HG03354 (cell line): Measurements from ENCODE around the gene NCK1.

Source experiments
- ATAC-seq: cut with Tn5 transposase; IDR thresholded peaks from one replicate; pipeline ENCODE4 v1.9.1; 2021; ENCODE audit warnings: mild to moderate bottlenecking; ENCODE audit not compliant: unreplicated experiment, poor library complexity, severe bottlenecking

The NCK1 gene

DNA sequence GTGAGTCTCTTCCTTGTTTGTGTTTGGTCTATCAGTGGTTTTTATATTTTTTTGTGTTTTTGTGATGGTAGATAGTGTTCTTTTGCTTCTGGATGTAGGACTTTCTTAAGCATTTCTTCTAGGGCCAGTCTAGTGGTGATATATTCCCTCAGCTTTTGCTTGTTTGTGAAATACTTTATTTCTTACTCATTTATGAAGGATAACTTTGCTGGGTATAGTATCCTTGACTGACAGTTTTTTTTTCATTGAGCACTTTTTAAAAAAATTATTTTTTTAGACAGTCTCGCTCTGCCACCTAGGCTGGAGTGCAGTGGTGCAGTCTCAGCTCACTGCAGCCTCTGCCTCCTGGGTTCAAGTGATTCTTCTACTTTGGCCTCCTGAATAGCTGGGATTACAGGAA is 41.9 kb downstream of the NCK1 start:
- ATAC-seq, result no peak

DNA sequence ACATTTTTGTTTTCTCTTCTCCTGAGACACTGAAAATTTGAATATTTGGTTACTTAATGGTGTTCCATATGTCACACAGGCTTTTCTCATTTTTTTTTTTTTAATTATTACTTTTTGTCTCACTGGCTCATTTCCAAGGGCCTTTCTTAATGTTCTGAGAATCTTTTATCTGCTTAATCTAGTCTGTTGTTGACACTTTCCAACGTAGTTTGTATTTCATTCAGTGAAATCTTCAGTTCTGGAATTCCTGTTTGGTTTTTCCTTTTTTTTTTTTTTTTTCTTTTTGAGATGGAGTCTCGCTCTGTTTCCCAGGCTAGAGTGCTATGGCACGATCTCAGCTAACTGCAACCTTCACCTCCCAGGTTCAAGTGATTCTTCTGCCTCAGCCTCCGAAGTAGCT is 42.7 kb downstream of the NCK1 start:
- no peak for ATAC-seq

DNA sequence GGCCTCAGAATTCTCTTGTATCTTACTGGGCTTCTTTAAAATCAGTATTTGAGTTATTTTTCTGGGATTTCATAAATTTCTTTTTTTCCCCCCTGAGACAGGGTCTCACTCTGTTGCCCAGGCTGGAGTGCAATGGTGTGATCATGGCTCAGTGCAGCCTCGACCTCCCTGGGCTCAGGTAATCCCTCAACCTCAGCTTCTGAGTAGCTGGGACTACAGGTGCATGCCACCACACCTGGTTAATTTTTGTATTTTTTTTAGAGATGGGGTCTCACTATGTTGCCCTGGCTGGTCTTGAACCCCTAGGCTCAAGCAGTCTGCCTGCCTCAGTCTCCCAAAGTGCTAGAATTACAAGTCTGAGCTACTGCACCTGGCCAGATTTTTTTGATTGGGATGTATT is 43.5 kb downstream of the NCK1 start:
- no peak for ATAC-seq

DNA sequence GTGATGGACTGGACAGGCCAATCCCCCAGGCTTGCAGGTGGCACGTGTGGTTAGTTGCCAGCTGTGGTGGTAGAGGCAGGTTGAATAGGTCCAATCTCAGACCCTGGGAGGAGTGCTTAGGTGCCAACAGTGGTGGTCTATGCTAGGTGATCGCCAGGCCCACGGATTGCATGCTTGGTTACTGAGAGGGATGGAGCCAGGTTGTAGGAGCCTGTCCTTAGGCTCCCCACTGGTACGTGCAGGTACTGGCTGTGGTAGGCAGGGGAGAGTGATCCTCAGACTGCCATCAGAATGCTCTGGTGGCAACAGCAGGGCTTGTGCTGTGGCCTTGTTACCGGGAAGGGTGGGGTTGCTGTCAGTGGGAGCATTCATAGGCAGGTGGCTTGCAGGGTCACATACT is 44.7 kb downstream of the NCK1 start:
- ATAC-seq, result no peak

DNA sequence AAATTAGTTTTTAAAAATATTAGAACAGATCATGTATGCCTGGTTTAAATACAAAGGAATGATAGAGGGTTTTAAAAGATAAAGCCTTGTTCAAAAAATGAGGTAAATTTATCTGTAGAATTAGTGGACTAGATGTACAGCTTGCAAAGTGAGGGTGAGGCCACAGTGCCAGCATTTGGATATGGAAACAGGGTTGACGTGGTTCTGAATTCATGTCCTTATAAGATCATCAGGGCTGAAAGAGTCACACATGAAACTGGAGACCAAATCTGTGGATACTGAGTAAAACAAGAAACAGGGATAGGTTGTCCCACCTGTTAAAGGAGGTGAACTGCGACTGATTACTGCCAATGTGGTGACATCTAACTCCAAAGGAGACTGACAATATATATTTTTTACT is 46.3 kb downstream of the NCK1 start:
- ATAC-seq, result no peak

DNA sequence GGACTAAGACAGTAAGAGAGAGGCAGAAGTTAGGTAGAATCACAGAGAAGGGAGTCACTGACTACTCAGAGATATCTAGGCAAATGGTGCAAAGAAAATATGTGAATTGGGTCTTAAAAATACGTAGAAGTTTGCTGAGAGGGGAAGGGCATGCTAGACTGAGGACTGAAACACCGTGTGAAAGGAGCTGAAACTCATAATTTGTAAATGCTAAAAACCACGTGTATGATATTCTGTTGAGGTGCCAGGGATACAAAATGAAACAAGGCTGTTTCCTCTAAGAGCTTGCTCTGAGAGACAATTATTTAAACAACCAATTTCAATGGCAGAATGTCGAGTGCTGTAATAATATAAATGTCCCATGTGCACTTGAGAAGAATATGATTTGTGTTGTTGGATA is 47.2 kb downstream of the NCK1 start:
- peak; percentile 66 for ATAC-seq

DNA sequence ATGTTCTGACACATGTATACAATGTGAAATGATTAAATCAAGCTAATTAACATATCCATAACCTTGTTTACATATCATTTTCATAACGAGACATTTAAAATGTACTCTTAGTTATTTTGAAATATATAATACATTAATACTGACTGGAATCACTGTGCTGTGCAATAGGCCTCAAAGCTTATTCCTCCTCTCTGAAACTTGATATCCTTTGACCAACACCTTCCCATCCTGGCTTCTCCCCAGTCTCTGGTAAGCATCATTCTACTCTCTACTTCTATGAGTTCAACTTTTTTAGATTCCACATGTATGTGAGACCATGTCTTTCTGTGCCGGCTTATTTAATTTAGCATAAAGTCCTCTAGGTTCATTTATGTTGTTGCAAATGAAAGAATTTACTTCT is 48.7 kb downstream of the NCK1 start:
- no peak for ATAC-seq

DNA sequence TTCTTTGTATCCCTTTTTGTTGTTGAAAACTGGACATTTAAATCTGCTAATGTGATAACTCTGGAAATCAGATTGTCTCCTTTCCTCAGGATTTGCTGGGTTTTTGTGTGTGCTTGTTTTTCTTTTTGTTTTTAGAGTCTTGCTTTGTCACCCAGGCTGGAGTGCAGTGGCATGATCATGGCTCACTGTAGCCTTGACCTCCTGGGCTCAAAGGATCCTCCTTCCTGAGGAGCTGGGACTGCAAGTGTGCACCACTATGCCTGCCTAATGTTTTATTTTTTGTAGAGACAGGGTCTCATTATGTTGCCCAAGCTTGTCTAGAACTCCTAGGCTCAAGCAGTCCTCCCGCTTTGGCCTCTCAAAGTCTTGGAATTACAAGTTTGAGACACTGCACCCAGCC is 51.2 kb downstream of the NCK1 start:
- ATAC-seq, result no peak

DNA sequence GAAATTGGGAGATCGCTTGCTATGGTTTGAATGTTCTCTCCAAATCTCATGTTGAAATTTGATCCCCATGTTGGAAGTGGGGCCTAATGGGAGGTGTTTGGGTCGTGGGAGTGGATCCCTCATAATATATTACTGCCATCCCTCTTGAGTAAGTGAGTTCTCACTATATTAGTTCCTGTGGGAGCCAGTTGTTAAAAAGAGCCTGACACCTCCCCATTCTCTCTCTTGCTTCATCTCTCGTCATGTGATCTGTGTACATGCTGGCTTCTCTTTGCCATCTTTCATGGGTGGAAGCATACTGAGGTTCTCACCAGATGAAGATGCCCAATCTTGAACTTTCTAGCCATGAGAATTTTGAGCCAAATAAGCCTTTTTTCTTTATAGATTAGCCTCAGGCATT is 52.7 kb downstream of the NCK1 start:
- ATAC-seq, result no peak

DNA sequence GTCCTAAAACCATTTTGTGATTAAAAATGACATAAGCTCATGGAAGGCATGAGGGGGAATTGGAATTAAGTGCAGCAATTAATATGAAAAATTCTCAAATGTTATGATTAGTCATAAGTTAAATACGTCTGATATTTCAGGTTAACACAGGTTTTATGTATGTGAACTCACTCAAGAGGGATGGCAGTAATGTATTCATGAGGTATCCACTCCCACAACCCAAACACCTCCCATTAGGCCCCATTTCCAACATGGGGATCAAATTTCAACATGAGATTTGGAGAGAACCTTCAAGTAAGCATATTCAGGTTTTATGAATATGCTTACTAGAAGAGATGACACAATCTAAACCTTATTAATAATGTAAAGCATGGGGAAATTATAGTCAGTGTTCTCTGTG is 54.2 kb downstream of the NCK1 start:
- no peak for ATAC-seq

DNA sequence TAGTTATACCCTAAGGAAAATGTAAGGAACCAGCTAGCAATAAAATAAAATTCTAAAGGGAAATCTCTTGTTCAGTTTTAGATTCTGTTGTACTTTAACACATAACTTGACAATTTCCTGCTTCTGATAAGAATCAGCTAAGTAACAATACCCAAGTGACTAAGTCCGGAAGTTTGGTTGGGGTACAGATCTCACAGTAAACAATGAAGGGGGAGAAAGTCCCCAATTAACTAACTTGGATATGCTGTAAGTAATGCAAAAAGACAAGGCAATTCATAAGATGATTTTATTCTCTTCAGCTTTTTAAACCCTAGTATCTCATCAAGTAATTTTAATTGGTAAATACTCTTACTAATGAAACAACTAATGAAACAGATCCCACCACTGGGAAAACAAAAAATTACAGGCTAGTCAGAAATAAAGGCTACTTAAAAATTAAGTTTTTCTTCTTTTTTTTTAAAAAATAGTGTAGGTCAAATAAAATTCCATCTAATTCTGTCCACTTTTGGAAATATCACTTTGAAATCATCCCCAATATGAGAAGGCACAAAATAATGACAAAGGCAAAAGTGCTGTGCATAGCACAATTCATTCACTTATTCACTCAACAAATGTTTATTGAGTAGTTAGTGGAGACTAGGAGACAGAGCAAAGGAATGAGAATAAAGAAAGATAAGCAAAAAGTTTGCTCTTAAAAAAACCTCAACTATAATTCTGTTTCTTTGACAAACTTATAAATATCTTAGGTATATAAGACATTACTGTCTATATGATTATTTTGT is 58.0 kb downstream of the NCK1 start:
- ATAC-seq, result peak; percentile 81

DNA sequence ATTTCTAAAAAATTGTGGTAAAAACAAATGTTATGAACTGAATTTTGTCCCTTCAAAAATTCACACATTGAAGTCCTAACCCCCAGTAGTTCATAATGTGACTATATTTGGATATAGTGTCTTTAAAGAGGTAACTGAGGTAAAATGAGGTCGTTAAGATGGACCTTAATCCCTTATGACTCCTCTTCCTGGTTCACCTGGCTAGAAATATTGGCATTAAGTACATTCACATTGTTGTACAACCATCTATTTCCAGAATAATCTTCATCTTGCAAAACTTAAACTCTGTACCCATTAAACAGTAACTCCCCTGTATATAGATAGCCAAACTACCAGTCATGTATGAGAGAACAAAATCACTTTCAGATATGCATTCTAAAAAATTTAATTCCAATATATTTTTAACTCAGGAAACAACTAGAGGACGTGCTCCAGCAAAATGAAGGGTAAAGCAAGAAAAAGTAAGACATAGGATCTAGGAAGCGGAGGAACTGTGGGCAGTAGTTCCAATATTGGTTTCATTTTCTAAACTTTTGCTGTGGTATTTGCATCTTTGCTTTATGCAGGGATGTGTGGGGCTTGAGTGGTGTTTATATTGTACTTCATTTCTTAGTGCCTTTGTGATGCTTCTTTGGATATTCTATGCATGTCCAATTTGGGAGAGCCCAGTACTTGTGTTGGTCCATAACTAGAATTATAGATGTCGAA is 59.0 kb downstream of the NCK1 start:
- no peak for ATAC-seq

DNA sequence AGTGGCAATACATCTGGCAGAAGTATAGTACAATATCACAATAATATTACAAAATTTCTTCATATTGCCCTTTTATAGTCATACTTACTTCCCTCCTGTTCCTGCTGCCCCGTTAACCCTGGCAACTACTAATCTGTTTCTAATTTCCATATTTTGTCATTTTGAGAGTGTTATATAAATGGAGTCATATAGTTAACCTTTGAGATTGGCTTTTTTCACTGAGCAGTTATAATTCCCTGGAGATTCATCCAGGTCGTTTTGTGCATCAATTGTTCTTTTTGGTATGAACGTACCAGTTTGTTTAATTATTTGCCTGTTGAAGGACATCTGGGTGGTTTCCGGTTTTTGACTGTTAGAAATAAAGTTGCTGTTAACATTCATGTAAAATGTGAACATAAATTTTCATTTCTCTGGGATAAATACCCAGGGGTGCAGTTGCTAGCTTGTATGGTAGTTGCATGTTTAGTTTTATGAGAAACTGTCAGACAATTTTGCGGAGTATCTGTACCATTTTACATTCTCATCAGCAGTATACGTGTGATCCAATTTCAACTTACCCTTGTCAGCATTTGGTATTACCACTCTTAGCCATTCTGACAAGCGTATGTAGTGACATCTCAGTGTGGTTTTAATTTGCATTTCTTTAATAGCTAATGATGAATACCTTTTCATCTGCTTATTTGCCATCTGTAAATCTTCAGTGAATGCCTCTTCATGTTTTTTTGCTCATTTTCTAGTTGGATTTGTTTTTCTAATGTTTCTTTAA is 63.6 kb downstream of the NCK1 start:
- peak; percentile 84 for ATAC-seq

DNA sequence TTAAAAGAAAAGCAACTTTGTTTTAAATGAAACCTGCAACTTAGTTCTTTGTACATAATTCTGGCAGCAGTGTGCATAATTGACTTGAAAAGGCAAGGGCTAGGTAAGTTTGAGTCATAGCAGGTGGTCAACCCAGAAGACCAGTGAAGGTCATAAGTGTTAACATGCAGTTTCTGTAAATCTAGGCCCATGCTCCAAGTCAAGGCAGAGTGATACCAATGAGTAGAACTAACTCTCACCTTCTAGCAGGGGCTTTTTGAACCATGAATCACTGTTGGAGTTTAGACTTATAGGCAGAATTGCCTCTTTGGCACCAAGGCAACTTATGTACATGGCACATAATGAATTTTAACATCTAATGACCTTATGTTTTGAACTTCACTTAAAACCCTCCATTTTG is 66.2 kb downstream of the NCK1 start:
- no peak for ATAC-seq

DNA sequence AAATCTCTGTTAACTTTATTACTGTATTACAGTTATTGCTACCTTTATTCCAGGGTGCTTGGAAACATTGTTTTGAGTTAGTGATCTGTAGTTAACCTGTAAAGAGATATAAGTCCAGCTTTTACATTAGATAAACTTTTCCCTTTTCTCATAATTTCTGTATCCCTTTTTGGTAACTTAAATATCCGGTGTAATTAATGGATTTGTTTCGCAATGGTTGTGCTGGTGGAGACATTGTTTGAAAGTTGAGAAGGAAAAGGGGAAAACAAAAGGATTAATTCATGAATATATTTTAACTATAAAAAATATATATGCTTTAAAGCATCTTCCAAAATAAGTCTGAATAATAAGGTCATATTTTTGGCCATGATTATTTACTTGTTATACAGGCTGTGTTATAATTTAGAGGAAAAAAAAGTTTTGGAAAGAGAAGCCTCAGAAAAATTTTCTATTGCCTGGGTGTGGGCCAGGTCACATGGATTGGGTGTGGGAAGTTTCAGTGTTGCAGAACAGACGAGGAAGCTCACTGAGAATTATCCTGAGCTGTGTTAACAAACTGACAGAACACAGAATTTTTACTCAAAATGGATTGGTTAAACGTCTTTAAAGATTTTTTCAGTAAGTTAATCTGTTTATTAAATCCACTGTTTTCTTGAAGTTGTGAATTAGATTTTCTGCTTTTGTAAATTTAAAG is 68.1 kb downstream of the NCK1 start:
- ATAC-seq, result no peak

DNA sequence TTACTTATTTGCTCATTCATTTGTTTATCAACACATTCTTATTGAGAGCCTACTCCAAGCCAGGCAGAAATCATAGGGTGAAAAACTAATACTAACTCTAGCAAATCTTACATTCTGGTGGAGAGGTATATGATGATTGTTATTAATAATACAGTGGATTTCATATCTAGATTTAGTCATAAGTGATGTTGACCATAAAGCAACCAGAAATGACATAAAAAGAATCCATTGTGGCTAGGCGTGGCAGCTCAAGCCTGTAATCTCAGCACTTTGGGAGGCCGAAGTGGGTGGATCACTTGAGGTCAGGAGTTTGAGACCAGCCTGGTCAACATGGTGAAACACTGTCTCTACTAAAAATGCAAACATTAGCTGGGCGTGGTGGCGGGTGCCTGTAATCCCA is 69.6 kb downstream of the NCK1 start:
- no peak for ATAC-seq

DNA sequence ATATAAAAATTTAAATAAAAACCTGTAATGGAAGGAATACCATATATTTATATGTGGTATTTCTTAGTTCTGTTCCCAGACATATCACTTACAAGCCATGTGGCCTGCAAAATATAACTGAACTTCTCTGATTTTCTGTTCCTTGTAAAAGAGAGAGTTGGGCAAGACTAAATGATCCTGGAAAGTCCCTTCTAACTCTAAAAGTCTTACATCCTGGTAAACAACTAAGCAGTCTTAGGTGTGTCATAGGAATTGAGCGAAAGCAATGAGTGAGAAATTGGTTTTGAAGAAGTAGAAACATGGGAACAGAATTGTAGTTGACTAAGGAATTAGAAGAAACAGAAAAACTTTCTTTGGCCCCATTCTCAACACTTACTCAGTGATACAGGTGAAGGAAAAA is 70.5 kb downstream of the NCK1 start:
- ATAC-seq, result no peak

DNA sequence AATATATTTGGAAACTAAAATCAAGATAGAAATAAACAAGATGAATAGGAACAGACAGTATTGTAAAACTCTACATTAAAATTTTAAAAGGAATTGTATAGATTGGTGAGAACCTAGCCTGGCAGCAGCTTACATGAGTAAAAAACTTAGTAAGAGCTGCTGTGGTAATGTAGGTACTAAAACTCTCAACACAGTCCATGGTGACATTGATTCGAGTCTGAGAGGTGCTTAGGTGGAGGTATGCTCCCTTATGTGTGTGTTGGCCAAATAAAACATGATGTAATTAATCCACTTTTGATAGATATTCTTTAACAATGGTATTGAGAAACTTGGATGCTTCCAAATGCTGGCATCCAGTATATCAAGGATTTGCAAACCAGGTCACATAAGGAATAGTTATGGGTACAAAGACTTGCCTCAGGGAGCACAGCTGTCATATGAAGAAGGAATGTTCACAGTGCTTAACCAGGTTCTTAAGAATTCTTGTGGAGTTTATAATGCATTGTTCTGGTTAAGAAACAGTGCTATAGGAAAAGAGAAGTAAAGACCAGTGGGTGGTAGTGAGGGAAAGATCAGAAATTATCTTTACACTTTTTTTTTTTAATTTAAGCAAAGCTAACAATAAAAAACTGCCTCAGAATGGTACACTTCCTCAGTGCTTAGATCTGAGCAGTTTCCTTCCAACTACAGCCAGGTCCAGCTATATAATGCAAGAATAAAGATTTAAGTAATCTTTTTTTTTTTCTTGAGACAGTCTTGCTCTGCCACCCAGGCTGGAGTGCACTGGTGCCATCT is 71.2 kb downstream of the NCK1 start:
- no peak for ATAC-seq

DNA sequence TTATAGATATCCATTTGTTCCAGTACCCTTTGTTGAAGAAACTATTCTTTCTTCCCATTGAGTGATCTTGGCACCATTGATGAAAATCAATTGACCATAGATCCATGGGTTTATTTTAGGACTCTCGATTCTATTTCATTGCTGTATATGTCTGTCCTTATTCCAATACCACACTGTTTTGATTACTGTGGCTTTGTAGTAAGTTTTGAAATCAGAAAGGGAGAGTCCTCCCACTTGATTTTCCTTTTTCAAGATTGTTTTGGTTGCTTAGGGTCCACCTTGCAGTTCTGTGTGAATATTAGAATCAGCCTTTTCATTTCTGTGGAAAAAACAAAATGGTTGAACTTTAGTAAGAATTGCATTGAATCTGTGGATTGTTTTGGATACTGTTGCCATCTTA is 75.2 kb downstream of the NCK1 start:
- ATAC-seq, result no peak

DNA sequence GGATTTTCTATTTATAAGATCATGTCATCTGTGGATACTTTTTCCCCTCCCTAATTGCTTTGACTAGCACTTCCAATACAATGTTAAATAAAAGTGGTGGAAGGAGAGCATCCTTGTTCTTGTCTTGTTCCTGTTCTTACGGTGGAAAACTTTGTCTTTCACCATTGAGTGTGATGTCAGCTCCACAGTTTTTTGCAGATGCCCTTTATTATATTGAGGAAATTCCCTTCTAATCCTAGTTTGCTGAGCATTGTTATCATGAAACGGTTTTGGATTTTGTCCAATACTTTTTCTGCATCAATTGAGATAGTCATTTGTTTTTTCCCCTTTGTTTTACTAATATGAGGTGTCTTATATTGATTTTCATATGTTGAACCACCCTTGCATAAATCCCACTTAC is 75.8 kb downstream of the NCK1 start:
- ATAC-seq, result no peak
